ENCODE measurements around the gene CYLD. TPM values are rescaled to one million over a fixed set of nuclear protein-coding genes. Genes with fewer than 3 reads are reported as not detected.

The CYLD gene
- total and polyA plus RNA-seq, 2 donors (not counting 3 experiments of a cell fraction or from before 2014, with no cell fraction given) = 7.4 to 21.5 TPM

DNA sequence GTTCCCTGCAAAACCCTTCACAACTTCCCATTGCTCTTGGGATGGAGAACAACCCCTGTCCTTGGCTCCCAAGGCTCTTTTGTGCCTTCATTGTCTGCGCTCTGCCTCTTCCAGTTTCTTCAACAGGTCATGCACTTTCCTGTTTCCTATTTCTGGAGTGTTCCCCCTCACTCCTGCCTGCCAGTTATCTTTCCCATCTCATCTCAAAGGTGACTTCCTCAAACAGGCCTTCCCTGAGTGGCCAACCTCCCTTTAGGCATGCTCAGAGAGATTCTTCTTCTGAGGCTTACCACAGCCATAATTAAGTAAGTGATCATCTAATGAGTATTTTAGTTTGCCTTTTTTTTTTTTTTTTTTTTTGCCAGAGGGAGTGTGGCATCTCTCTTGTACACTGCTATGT is 2.9 kb upstream of the CYLD start:
- Histone ChIP-seq H3K4me3 (replicated peaks in 1 of 3; ENCODE audit: insufficient read depth in 1 of 3, low read depth in 1 of 3, low read length in 3 of 3) (no peak overlapping the region), H3K9me3 (replicated peaks; ENCODE audit: control insufficient read depth, insufficient read depth, low read length) (no peaks in the 10 kb centered on the region), H4K20me1 (replicated peaks; ENCODE audit: control insufficient read depth, extremely low read depth, insufficient read depth, low read length) (no peaks in the 10 kb centered on the region), H3K4me1 (ENCODE audit: control insufficient read depth, extremely low read depth, insufficient read depth, low read length) (peaks cover 9% of the 10 kb centered on the region), H3K9ac (replicated peaks; ENCODE audit: extremely low read depth, insufficient read depth, low read length) (no peak overlapping the region), H3K36me3 (ENCODE audit: control insufficient read depth in 2 of 2, extremely low read depth in 1 of 2, insufficient read depth in 2 of 2, low read length in 2 of 2) (no peaks in the 10 kb centered on the region), H3K27me3 (ENCODE audit: control insufficient read depth in 2 of 2, insufficient read depth in 2 of 2, low read length in 2 of 2) (peaks cover 2 to 3% of the 10 kb centered on the region in 2 experiments), H3K9me1 (replicated peaks; ENCODE audit: control insufficient read depth, extremely low read depth, insufficient read depth, low read length) (no peaks in the 10 kb centered on the region), H3K79me2 (ENCODE audit: control insufficient read depth, insufficient read depth, low read length) (no peaks in the 10 kb centered on the region), H3K4me2 (ENCODE audit: insufficient read depth, low read length) (no peak overlapping the region), H3K27ac (ENCODE audit: insufficient read depth, low read depth, low read length) (no peak overlapping the region), H2AFZ (ENCODE audit: low read depth, low read length) (no peak overlapping the region)
- CTCF ChIA-PET = interaction anchor here (2.9 kb wide), 1 partner anchor 67 kb away, joined by 14 read pairs; no protein-coding TSS in a partner anchor
- no TSS peak for BruUV-seq (replicated peaks)
- DNase-seq (ENCODE audit: low read depth, low spot score) (no peak), FAIRE-seq (no peak)
- POLR2A ChIA-PET = no interaction called here
- dilution Hi-C loops (cut with MboI; ENCODE audit: extremely low pct_ligation_motif_present, low sequenced_read_pairs) (no loop called here), intact Hi-C loops (cut with micrococcal nuclease) (no loop called here)
- TF ChIP-seq MYC (IDR thresholded peaks at IDR 0.05; ENCODE audit: low read depth, low read length) (no peak), POLR2A (IDR thresholded peaks at IDR 0.05; ENCODE audit: low read depth, low read length) (no peak), JUN (IDR thresholded peaks at IDR 0.05; ENCODE audit: borderline replicate concordance, insufficient read depth, insufficient read length, low read depth) (no peak), POLR2AphosphoS5 (IDR thresholded peaks at IDR 0.05; ENCODE audit: insufficient read depth, low read depth, low read length) (no peak), EZH2 (IDR thresholded peaks at IDR 0.05; ENCODE audit: borderline replicate concordance, low read depth, low read length, severe bottlenecking) (no peak), GATA2 (IDR thresholded peaks at IDR 0.05; ENCODE audit: insufficient read depth, insufficient read length, low read depth, low read length) (no peak), FOS (IDR thresholded peaks at IDR 0.05; ENCODE audit: borderline replicate concordance, insufficient read depth, low read length) (no peak)
- TF ChIP-seq, protein P1, sequence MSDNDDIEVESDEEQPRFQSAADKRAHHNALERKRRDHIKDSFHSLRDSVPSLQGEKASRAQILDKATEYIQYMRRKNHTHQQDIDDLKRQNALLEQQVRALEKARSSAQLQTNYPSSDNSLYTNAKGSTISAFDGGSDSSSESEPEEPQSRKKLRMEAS (IDR thresholded peaks at IDR 0.05; ENCODE audit: insufficient read depth, insufficient read length) = no peak
- TF ChIP-seq, protein P2, sequence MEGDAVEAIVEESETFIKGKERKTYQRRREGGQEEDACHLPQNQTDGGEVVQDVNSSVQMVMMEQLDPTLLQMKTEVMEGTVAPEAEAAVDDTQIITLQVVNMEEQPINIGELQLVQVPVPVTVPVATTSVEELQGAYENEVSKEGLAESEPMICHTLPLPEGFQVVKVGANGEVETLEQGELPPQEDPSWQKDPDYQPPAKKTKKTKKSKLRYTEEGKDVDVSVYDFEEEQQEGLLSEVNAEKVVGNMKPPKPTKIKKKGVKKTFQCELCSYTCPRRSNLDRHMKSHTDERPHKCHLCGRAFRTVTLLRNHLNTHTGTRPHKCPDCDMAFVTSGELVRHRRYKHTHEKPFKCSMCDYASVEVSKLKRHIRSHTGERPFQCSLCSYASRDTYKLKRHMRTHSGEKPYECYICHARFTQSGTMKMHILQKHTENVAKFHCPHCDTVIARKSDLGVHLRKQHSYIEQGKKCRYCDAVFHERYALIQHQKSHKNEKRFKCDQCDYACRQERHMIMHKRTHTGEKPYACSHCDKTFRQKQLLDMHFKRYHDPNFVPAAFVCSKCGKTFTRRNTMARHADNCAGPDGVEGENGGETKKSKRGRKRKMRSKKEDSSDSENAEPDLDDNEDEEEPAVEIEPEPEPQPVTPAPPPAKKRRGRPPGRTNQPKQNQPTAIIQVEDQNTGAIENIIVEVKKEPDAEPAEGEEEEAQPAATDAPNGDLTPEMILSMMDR (IDR thresholded peaks at IDR 0.05; ENCODE audit: extremely low read depth in 1 of 2, insufficient read depth in 1 of 2, low read depth in 1 of 2, low read length in 2 of 2) = no peak

All from endothelial cell of umbilical vein (primary cell).